Upper lobe of left lung (tissue), 6 donors: Measurements from ENCODE around the gene CNNM3. TPM values are rescaled to one million over a fixed set of nuclear protein-coding genes. Genes with fewer than 3 reads are reported as not detected.
A peak's percentile ranks its signal among the peaks of the same experiment; 100 is the strongest.

Experiments
- ATAC-seq, 2 donors: fragments of 200-7000 bp; cut with Tn5 transposase; one replicate each; pipeline ENCODE4 v1.9.1; 2022; ENCODE audit warnings: mild to moderate bottlenecking in 2 of 2, moderate library complexity in 2 of 2; ENCODE audit not compliant: low FRiP score in 2 of 2
- DNase-seq, 2 donors: peaks; one replicate each; pipeline ENCODE4 v3.0.0-alpha.2; 2019 to 2020
- H3K27ac ChIP-seq, 4 donors: fragments of 200-600 bp; sonication (generic); one replicate each; pipeline ENCODE4 v1.5.1; 2016 to 2019
- H3K27me3 ChIP-seq, 4 donors: fragments of 200-600 bp; sonication (generic); one replicate each; pipeline ENCODE4 v1.5.1; 2017 to 2019
- H3K36me3 ChIP-seq, 4 donors: fragments of 200-600 bp; sonication (generic); one replicate each; pipeline ENCODE4 v1.5.1; 2016 to 2019
- H3K4me1 ChIP-seq, 4 donors: fragments of 200-600 bp; sonication (generic); one replicate each; pipeline ENCODE4 v1.5.1; 2018 to 2019
- H3K4me3 ChIP-seq, 4 donors: fragments of 200-600 bp; sonication (generic); one replicate each; pipeline ENCODE4 v1.5.1; 2017 to 2019; ENCODE audit warnings: mild to moderate bottlenecking in 2 of 4, moderate library complexity in 1 of 4
- H3K9me3 ChIP-seq, 4 donors: fragments of 200-600 bp; sonication (generic); one replicate each; pipeline ENCODE4 v1.5.1; 2018 to 2019
- EP300 ChIP-seq, 4 donors: sonication (generic); formaldehyde crosslinking; IDR thresholded peaks; one replicate each; pipeline ENCODE4 v1.5.1; 2017; ENCODE audit warnings: antibody characterized with exemption in 4 of 4, control low read depth in 2 of 4
- POLR2A ChIP-seq, 4 donors: fragments of 450-650 bp; IDR thresholded peaks; one replicate each; pipeline ENCODE4 v1.5.1; 2016 to 2017; ENCODE audit warnings: antibody characterized with exemption in 4 of 4, mild to moderate bottlenecking in 2 of 4
- POLR2AphosphoS5 ChIP-seq, 2 donors: sonication (generic); formaldehyde crosslinking; IDR thresholded peaks; one replicate each; pipeline ENCODE4 v1.5.1; 2017; ENCODE audit warnings: antibody characterized with exemption in 2 of 2
- WGBS, 2 donors: methylation state at CpG; one replicate each; pipeline ENCODE4 v1.1.5; 2017 to 2018; 5-methylcytosine and 5-hydroxymethylcytosine counted together
- total RNA-seq, 6 donors: library from RNA; depleted of rRNA in 4 of 6; stranded (reverse); fragments of >200 nt in 4 of 6; gene quantifications; one replicate each; pipeline versions ENCODE4 v1.1.0 to v1.2.1, GENCODE V29; 2016 to 2021
- TF ChIP-seq, protein P1 (sequence below), 6 experiments: fragments of 450-650 bp in 4 of 6; fragments of 200-600 bp in 2 of 6; sonication (generic) in 2 of 6; IDR thresholded peaks; one replicate each; pipeline ENCODE4 v1.5.1; 2016 to 2019; ENCODE audit warnings: antibody characterized with exemption in 6 of 6
- donor health status: DM: no; HTN: no; CAD: no; lungs with moderate emphysema.
- donor health status: DM: no; HTN: yes; CAD: no; lungs with severe emphysema.

CNNM3 gene
- total RNA-seq, 6 donors from 2014 or later = 17.2 to 52.4 (median 26.5) TPM

GRCh38 chr2:96807127-96807471 is 9.0 kb upstream of the CNNM3 start:
- Histone ChIP-seq H3K9me3 (no peaks in the 10 kb centered on the region), H3K27me3 (no peaks in the 10 kb centered on the region), H3K4me1 (peaks cover 0 to 13% (median 2%) of the 10 kb centered on the region in 4 donors), H3K4me3 (no peak overlapping the region), H3K27ac (peak overlapping the region; percentile 48 to 68 (median 62)), H3K36me3 (peaks cover 0 to 37% (median 3%) of the 10 kb centered on the region in 4 donors)
- DNase-seq (no peak), ATAC-seq (no peak)
- TF ChIP-seq EP300 (IDR thresholded peaks at IDR 0.05) (no peak), POLR2A (IDR thresholded peaks at IDR 0.05) (no peak), POLR2AphosphoS5 (IDR thresholded peaks at IDR 0.05) (no peak)
- TF ChIP-seq, protein P1, sequence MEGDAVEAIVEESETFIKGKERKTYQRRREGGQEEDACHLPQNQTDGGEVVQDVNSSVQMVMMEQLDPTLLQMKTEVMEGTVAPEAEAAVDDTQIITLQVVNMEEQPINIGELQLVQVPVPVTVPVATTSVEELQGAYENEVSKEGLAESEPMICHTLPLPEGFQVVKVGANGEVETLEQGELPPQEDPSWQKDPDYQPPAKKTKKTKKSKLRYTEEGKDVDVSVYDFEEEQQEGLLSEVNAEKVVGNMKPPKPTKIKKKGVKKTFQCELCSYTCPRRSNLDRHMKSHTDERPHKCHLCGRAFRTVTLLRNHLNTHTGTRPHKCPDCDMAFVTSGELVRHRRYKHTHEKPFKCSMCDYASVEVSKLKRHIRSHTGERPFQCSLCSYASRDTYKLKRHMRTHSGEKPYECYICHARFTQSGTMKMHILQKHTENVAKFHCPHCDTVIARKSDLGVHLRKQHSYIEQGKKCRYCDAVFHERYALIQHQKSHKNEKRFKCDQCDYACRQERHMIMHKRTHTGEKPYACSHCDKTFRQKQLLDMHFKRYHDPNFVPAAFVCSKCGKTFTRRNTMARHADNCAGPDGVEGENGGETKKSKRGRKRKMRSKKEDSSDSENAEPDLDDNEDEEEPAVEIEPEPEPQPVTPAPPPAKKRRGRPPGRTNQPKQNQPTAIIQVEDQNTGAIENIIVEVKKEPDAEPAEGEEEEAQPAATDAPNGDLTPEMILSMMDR (IDR thresholded peaks at IDR 0.05) = no peak
- 95% methylated on average over 10 of the region's 10 CpGs for WGBS, 2 donors

GRCh38 chr2:96808176-96808837 is 7.8 kb upstream of the CNNM3 start:
- peaks cover 0 to 26% (median 3%) of the 10 kb centered on the region in 4 donors for H3K36me3 ChIP-seq
- DNase-seq (no peak), ATAC-seq (no peak)
- H3K4me3 ChIP-seq = no peak overlapping the region
- H3K9me3 ChIP-seq = no peaks in the 10 kb centered on the region
- WGBS, 2 donors = 63 to 72% methylated on average over 10 of the region's 10 CpGs
- TF ChIP-seq POLR2A (IDR thresholded peaks at IDR 0.05) = no peak
- TF ChIP-seq, protein P1 (IDR thresholded peaks at IDR 0.05) = no peak
- TF ChIP-seq EP300 (IDR thresholded peaks at IDR 0.05) = no peak
- TF ChIP-seq POLR2AphosphoS5 (IDR thresholded peaks at IDR 0.05) = no peak
- H3K27me3 ChIP-seq = no peaks in the 10 kb centered on the region
- peaks cover 0 to 13% (median 2%) of the 10 kb centered on the region in 4 donors for H3K4me1 ChIP-seq
- H3K27ac ChIP-seq = peak overlapping the region in 1 of 4 donors; percentile 58

DNA sequence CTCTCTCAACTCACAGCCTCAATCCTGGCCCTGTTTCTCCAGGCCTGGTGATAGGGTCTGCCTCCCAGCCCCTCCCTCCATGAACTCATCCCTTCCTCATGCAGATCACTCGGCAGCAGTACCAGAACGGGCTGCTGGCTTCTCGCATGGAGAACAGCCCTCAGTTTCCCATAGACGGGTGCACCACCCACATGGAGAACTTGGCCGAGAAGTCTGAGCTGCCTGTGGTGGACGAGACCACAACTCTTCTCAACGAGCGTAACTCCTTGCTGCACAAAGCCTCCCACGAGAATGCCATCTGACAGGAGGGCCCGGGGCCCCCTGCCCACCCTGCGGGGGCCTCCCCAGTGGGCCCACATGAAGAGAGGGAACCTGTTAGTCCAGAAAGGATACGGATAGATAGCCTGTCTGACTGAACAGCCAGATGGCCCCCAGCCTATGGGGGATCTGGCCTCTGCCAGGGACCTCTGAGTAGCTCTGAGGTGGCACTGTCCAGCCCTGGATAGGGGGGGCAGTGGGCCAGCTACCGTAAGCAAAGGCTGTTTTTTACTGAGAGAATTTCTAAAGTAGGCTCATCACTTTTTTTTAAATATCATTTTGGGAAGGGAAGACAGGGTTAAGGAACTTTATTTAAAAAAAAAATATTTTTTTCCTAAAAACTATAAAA is 6.7 kb upstream of the CNNM3 start:
- no peak for DNase-seq
- H3K27ac ChIP-seq = no peak overlapping the region
- no peaks in the 10 kb centered on the region for H3K27me3 ChIP-seq
- H3K9me3 ChIP-seq = no peaks in the 10 kb centered on the region
- 93 to 96% methylated on average over 8 to 13 of the region's 13 CpGs for WGBS, 2 donors
- H3K36me3 ChIP-seq = peaks cover 0 to 26% (median 3%) of the 10 kb centered on the region in 4 donors
- TF ChIP-seq POLR2AphosphoS5 (IDR thresholded peaks at IDR 0.05) = no peak
- TF ChIP-seq EP300 (IDR thresholded peaks at IDR 0.05) = no peak
- TF ChIP-seq POLR2A (IDR thresholded peaks at IDR 0.05) = no peak
- TF ChIP-seq, protein P1 (IDR thresholded peaks at IDR 0.05) = no peak
- H3K4me3 ChIP-seq = no peak overlapping the region
- ATAC-seq = peak in 1 of 2 donors; percentile 5
- peaks cover 0 to 13% (median 2%) of the 10 kb centered on the region in 4 donors for H3K4me1 ChIP-seq

DNA sequence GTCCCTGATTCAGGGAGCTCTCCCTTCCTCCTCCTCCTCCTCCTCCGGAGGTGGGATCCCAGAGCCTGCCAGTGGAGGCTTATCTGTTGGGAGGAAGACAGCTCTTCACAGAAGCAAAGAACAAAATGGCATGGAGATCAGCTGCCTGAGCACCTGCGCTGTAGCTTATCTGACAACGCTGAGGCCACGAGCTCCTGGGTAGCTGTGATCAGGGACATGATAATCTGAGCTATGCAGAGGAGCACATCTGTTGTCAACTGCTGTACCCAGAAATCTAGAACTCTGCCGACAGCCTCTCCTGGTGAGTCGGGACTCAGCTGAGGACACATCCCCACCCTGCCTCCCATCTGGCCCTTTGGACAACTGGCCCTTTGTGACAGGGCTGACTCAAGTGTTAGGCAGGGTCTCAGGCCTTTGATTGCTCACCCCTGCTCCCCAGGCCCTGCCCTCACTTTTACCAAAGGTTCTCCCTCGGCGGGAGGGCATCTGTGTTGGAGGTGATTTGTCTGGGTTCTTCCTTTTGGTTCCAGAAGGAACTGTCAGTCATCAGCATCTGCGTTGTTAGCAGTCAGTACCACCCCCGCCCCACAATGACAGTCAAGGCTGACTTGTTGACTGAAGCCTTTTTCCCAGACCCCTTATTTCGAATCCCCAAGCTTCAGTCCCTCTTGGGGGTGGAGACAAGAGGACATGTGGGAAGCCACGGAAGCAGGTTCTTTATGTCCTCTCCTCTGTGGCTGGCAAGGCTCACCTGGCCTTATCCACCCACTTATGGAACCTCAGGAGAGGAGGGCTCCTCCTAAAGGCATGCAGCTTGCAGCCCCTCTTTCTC is 5.9 kb upstream of the CNNM3 start:
- Histone ChIP-seq H3K27me3 (no peaks in the 10 kb centered on the region), H3K36me3 (peaks cover 0 to 23% (median 3%) of the 10 kb centered on the region in 4 donors), H3K9me3 (no peaks in the 10 kb centered on the region), H3K4me3 (no peak overlapping the region), H3K4me1 (peaks cover 2 to 16% (median 6%) of the 10 kb centered on the region in 4 donors), H3K27ac (no peak overlapping the region)
- TF ChIP-seq POLR2A (IDR thresholded peaks at IDR 0.05) (no peak), POLR2AphosphoS5 (IDR thresholded peaks at IDR 0.05) (no peak), EP300 (IDR thresholded peaks at IDR 0.05) (no peak)
- TF ChIP-seq, protein P1 (IDR thresholded peaks at IDR 0.05) = no peak
- ATAC-seq (no peak), DNase-seq (no peak)
- 88% methylated on average over 12 of the region's 12 CpGs for WGBS, 2 donors
